Loucy (cell line): ENCODE results near the gene LTBP4.

Experiments used
- EZH2phosphoT487 ChIP-seq: fragments of 200-600 bp; IDR thresholded peaks from 2 replicates; pipeline ENCODE4 v1.6.1; 2018; ENCODE audit warnings: antibody characterized with exemption, mild to moderate bottlenecking, moderate library complexity, borderline replicate concordance
- TF ChIP-seq, protein P1 (sequence below): fragments of 200-600 bp; sonication (generic); conservative IDR thresholded peaks from 2 replicates; pipeline ENCODE4 v1.5.1; 2014; ENCODE audit warnings: mild to moderate bottlenecking, antibody characterized with exemption, low read length

DNA sequence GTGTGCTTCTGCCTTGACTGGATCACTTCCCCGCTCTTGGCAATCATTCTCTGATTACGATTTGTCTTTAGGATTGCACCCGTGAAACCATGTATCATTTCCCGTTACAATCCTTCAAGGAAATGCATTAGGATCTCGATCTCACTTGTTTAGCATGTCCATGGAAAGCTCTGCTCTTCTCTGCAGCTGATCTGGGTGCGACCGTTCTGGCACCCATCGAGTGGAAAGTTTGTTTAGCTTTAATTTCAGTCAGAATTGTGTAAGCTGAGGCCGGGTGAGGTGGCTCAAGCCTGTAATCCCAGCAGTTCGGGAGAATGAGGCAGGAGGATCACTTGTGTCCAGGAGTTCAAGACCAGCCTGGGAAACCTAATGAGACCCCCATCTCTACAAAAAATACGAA lies 58.4 kb downstream of the LTBP4 start:
- TF ChIP-seq, protein P1, sequence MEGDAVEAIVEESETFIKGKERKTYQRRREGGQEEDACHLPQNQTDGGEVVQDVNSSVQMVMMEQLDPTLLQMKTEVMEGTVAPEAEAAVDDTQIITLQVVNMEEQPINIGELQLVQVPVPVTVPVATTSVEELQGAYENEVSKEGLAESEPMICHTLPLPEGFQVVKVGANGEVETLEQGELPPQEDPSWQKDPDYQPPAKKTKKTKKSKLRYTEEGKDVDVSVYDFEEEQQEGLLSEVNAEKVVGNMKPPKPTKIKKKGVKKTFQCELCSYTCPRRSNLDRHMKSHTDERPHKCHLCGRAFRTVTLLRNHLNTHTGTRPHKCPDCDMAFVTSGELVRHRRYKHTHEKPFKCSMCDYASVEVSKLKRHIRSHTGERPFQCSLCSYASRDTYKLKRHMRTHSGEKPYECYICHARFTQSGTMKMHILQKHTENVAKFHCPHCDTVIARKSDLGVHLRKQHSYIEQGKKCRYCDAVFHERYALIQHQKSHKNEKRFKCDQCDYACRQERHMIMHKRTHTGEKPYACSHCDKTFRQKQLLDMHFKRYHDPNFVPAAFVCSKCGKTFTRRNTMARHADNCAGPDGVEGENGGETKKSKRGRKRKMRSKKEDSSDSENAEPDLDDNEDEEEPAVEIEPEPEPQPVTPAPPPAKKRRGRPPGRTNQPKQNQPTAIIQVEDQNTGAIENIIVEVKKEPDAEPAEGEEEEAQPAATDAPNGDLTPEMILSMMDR: no peak
- TF ChIP-seq EZH2phosphoT487: no peak
